ENCODE results near the gene KLHL29. TPM values are rescaled to one million over a fixed set of nuclear protein-coding genes. Genes with fewer than 3 reads are reported as not detected.

KLHL29 gene
- total and polyA plus RNA-seq, 2 experiments from 2014 or later: 1.9 to 6.4 TPM

DNA sequence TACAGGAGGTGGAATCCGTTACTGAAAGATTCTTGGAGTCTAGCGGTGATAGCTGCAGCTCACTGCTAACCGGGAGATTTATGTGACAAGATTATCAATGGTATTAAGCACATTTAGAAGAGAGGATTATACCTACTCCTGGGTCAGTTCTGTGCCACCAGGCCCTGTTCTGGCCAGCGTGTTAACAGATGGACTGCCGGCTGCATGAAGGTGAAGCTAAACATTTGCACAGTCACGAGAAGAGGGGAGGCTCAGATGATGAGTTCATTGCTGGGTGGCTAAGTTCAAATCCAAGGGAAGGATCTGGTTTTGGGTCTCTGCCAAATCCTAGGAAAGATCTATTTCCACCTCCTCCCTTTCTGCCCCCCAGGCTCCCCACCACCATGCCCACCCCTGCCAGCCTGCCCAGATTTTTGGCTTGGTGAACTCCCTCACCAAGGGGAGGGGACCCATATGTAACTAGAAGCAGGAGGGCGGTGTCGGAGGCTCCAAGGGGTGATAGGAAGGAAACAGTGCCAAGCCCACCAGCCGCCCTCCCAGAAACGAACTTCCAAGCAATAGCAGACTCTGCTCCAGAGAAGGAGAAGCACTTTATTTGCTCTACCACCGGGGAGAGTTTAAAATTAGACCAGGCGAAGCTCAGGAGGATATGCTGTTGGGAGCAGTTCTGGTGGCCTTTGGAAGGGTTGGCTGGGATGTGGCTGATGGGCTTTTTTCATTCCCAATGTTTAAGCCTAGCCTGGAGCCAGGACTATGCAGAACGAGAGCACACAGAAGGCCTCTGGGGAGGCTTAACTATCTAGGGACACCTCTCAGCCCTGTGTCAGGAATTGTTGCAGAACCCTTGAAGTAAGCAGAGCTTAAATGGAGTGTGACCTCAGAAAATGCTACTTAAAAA lies 200.5 kb downstream of the KLHL29 start:
- Histone ChIP-seq H2AFZ (no peak overlapping the region), H4K20me1 (ENCODE audit: insufficient read depth) (no peaks in the 10 kb centered on the region), H3K79me2 (ENCODE audit: insufficient read depth) (no peaks in the 10 kb centered on the region), H3K9me2 (ENCODE audit: insufficient read depth) (no peaks in the 10 kb centered on the region), H3K27ac (no peak overlapping the region), H3K9ac (no peak overlapping the region), H3K27me3 (replicated peaks; ENCODE audit: insufficient read depth) (no peaks in the 10 kb centered on the region), H3K9me3 (ENCODE audit: low read depth) (no peaks in the 10 kb centered on the region), H3K36me3 (ENCODE audit: low read depth) (no peaks in the 10 kb centered on the region), H3F3A (ENCODE audit: insufficient read depth) (no peaks in the 10 kb centered on the region), H3K4me2 (ENCODE audit: unreplicated experiment) (no peak overlapping the region), H3K4me3 (no peak overlapping the region), H3K4me1 (ENCODE audit: insufficient read depth) (no peaks in the 10 kb centered on the region)
- DNase-seq: no peak
- in situ Hi-C loops (cut with MboI): no loop called here
- no peak for TF ChIP-seq EZH2phosphoT487 (IDR thresholded peaks at IDR 0.05; ENCODE audit: insufficient read depth, low read depth)
- TF ChIP-seq EZH2 (IDR thresholded peaks at IDR 0.05; ENCODE audit: insufficient read depth, poor library complexity, severe bottlenecking): no peak
- 94 to 95% methylated on average over 13 of the region's 13 CpGs for WGBS, 2 experiments (ENCODE audit: low coverage in 1 of 2, low lambda C conversion rate in 2 of 2, missing lambda C conversion rate in 2 of 2)

DNA sequence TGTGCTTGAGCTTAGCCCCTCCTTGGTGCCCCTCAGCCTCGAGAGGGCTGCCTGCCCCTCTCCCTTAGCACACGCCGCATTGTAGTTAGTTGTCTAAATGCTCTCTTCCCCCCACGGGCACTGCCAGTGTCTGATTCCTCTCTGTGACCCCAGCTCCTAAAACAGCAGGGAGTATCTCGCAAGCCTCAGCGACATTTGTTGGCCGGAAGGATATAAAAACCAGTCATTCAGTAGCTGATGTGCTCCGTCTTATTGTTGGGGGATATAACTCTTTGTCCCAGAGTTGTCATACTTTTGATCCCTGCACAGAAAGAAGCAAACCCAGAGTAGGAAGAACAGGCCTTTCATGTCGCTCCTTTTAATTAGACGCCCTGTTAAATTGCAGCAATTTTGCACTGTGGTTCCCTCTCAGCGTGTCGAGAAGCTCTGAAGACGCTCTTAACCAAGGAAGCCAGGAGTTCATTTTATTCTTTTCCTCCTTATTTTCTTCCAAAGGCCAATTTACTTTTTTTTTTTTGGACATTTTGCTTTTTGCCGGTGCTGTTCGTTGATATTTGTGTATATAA lies 201.8 kb downstream of the KLHL29 start:
- H3K9ac ChIP-seq: no peak overlapping the region
- no peaks in the 10 kb centered on the region for H3K9me3 ChIP-seq (ENCODE audit: low read depth)
- no peak overlapping the region for H3K27ac ChIP-seq
- H3K27me3 ChIP-seq (replicated peaks; ENCODE audit: insufficient read depth): no peaks in the 10 kb centered on the region
- WGBS, 2 experiments (ENCODE audit: low coverage in 1 of 2, low lambda C conversion rate in 2 of 2, missing lambda C conversion rate in 2 of 2): 94 to 96% methylated on average over 15 of the region's 15 CpGs
- no peaks in the 10 kb centered on the region for H3K79me2 ChIP-seq (ENCODE audit: insufficient read depth)
- TF ChIP-seq EZH2phosphoT487 (IDR thresholded peaks at IDR 0.05; ENCODE audit: insufficient read depth, low read depth) (no peak), EZH2 (IDR thresholded peaks at IDR 0.05; ENCODE audit: insufficient read depth, poor library complexity, severe bottlenecking) (no peak)
- no peak for DNase-seq
- no peaks in the 10 kb centered on the region for H3K9me2 ChIP-seq (ENCODE audit: insufficient read depth)
- H3K36me3 ChIP-seq (ENCODE audit: low read depth): no peaks in the 10 kb centered on the region
- no peaks in the 10 kb centered on the region for H4K20me1 ChIP-seq (ENCODE audit: insufficient read depth)
- H3K4me3 ChIP-seq: no peak overlapping the region
- in situ Hi-C loops (cut with MboI): no loop called here
- H3K4me1 ChIP-seq (ENCODE audit: insufficient read depth): no peaks in the 10 kb centered on the region
- H2AFZ ChIP-seq: no peak overlapping the region
- H3F3A ChIP-seq (ENCODE audit: insufficient read depth): no peaks in the 10 kb centered on the region
- H3K4me2 ChIP-seq (ENCODE audit: unreplicated experiment): no peak overlapping the region

DNA sequence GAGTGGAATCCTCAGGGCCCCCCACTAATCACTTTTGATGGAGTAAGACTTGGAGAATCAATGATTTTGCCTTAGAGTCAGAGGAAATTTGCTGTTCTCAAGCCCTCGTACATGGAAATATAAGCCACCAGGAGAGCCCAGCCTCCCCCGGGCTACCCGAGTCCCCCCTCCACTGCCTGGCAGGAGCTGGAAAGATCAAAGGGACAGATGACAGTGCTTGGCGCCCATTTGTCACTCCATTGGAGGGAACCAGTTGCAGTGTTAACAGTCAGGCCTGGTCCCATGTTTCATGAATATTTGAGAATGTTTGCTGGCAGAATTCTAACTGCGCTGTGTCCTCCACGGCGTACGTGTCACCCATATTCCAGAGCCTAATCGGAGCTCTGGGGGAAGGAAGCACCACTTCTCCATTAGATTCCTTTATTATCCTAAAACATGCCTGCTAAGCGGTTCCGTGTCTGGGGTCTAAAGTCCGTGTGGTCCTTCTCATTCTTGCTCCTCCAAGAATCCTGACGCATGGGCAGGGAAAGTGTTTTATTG lies 202.4 kb downstream of the KLHL29 start:
- H3K4me1 ChIP-seq (ENCODE audit: insufficient read depth): no peaks in the 10 kb centered on the region
- H3K79me2 ChIP-seq (ENCODE audit: insufficient read depth): no peaks in the 10 kb centered on the region
- H3K9me3 ChIP-seq (ENCODE audit: low read depth): no peaks in the 10 kb centered on the region
- no peak overlapping the region for H3K4me2 ChIP-seq (ENCODE audit: unreplicated experiment)
- H3K9me2 ChIP-seq (ENCODE audit: insufficient read depth): no peaks in the 10 kb centered on the region
- no peaks in the 10 kb centered on the region for H3K27me3 ChIP-seq (replicated peaks; ENCODE audit: insufficient read depth)
- H3K4me3 ChIP-seq: no peak overlapping the region
- H3K27ac ChIP-seq: no peak overlapping the region
- no peaks in the 10 kb centered on the region for H4K20me1 ChIP-seq (ENCODE audit: insufficient read depth)
- H3F3A ChIP-seq (ENCODE audit: insufficient read depth): no peaks in the 10 kb centered on the region
- no peak overlapping the region for H3K9ac ChIP-seq
- in situ Hi-C loops (cut with MboI): no loop called here
- H2AFZ ChIP-seq: no peak overlapping the region
- DNase-seq: no peak
- WGBS, 2 experiments (ENCODE audit: low coverage in 1 of 2, low lambda C conversion rate in 2 of 2, missing lambda C conversion rate in 2 of 2): 92 to 96% methylated on average over 13 of the region's 13 CpGs
- TF ChIP-seq EZH2phosphoT487 (IDR thresholded peaks at IDR 0.05; ENCODE audit: insufficient read depth, low read depth): no peak
- TF ChIP-seq EZH2 (IDR thresholded peaks at IDR 0.05; ENCODE audit: insufficient read depth, poor library complexity, severe bottlenecking): no peak
- no peaks in the 10 kb centered on the region for H3K36me3 ChIP-seq (ENCODE audit: low read depth)

DNA sequence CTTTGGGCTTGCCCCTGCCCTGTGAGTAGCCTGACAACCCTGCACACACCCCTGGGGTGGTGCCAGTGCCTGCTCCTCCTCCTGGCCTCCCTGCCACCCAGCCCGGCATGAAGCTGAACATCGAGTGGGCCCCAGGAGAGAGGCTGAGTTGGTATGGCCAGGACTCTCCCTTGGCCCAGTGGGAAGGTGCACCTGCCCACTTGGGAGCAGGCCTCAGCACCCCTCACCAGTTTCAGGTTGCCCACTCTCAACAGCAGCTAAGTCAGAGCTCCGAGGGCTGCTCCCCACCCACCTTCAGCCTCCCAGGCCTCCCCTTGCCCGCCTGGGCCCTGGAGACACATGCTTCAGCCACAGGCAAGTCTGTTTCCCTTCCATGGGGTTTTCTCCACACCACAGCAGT lies 203.1 kb downstream of the KLHL29 start:
- TF ChIP-seq EZH2 (IDR thresholded peaks at IDR 0.05; ENCODE audit: insufficient read depth, poor library complexity, severe bottlenecking): no peak
- no peak for TF ChIP-seq EZH2phosphoT487 (IDR thresholded peaks at IDR 0.05; ENCODE audit: insufficient read depth, low read depth)
- Histone ChIP-seq H3K9me2 (ENCODE audit: insufficient read depth) (no peaks in the 10 kb centered on the region), H3K79me2 (ENCODE audit: insufficient read depth) (no peaks in the 10 kb centered on the region), H3K9me3 (ENCODE audit: low read depth) (no peaks in the 10 kb centered on the region), H4K20me1 (ENCODE audit: insufficient read depth) (no peaks in the 10 kb centered on the region), H3K27ac (no peak overlapping the region), H3K4me1 (ENCODE audit: insufficient read depth) (no peaks in the 10 kb centered on the region), H3K4me3 (no peak overlapping the region), H3K36me3 (ENCODE audit: low read depth) (no peaks in the 10 kb centered on the region), H3F3A (ENCODE audit: insufficient read depth) (no peaks in the 10 kb centered on the region), H3K27me3 (replicated peaks; ENCODE audit: insufficient read depth) (no peaks in the 10 kb centered on the region), H2AFZ (no peak overlapping the region), H3K4me2 (ENCODE audit: unreplicated experiment) (no peak overlapping the region), H3K9ac (no peak overlapping the region)
- DNase-seq: no peak
- in situ Hi-C loops (cut with MboI): no loop called here
- WGBS, 2 experiments (ENCODE audit: low coverage in 1 of 2, low lambda C conversion rate in 2 of 2, missing lambda C conversion rate in 2 of 2): 88 to 100% methylated on average over 4 of the region's 4 CpGs

Measured in GM23248 (cell line).